ENCODE results near the gene USP1.

Gene USP1

GRCh38 chr1:62426237-62426636 is 10.6 kb upstream of the USP1 start:
- DNase-seq (ENCODE audit: low read depth): no peak

DNA sequence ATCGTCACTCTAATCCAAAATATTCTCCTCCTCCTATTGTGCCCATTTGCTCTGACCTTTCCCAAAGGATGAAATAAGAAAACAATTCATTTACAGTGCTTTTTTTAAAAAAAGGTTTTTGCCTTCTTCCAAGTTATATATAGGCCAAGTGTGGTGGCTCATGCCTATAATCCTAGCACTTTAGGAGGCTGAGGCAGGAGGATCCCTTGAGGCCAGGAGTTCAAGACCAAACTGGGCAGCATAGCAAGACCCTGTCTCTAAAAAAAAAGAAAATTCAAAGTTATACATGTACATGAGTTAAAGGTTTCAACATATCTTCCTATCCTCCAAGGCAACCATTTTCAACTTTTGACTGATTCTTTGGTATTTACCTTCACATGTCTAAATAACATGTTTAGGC is 10.1 kb upstream of the USP1 start:
- no peak for DNase-seq (ENCODE audit: low read depth)

DNA sequence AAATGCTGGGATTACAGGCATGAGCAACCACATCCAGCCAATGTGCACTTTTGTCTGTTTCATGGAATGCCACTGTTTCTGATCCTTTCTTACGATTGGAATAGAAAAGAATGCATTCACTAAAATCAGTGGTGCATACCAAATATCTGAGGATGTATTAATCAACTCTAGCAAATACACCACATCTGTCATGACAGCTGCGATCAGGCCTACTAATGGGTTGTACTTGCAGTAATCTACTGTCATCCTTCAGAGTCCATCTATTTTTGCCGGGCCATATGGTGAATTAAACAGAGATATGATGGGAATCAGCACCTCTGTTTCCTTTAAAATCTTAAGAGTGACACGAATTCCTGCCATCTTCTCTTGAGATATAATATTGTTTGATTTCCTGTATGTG is 8.5 kb upstream of the USP1 start:
- DNase-seq (ENCODE audit: low read depth): no peak

DNA sequence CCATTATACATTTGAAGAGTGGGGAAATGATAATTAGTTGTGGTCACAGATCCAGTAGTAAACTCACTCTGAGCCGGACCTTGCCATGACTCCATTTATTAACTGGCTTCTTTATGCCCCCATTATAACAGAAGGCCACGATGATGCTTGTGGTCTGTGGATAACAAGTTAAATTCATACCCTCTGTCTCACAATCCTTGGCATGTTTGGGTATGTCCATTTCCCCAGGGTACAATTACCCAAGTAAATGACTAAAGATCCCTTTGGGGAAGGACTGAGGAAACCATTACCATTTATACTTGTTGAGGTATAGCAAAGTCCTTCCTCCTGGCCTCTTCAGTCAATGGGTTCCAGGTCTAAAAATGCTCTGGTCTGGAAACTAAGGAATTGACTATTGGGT is 7.3 kb upstream of the USP1 start:
- DNase-seq (ENCODE audit: low read depth): no peak

- no peak for DNase-seq (ENCODE audit: low read depth)
These were observed 2.8 kb upstream of the USP1 start for GRCh38 chr1:62433861-62434617.

GRCh38 chr1:62434618-62435001 is 2.2 kb upstream of the USP1 start:
- DNase-seq (ENCODE audit: low read depth): no peak

DNA sequence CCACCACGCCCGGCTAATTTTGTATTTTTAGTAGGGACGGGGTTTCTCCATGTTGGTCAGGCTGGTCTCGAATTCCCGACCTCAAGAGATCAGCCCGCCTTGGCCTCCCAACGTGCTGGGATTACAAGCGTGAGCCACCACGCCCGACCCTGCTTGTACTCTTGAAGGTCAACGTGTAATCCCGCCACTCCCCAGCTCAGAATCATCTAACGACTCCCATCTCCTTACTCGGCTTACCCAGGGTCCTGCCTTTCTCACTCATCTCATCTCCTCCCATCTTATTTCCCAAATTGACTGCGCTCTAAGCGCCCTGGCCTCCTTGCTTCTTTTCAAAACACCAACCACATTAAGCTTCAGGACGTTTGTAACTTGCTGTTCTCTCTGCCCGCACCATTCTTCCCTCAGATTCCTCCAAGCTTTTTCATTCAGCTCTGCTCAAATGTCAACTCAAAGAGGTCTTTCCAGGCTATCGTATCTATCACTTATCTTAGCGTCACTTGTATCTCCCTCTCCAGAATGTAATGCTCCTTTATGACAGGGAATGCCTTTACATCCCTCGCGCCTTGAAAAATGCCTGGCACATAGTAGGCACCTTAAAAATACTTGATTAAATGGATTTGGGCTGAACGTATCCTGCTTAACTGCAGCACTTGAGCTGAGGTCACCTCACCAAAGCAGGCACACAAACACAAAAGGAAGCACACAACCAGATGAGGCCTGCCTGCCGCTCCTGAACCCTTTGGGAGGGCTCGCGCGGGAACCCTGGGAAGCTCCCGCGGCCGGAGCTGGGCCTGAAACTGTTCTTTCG is 1.4 kb upstream of the USP1 start:
- no peak for DNase-seq (ENCODE audit: low read depth)

DNA sequence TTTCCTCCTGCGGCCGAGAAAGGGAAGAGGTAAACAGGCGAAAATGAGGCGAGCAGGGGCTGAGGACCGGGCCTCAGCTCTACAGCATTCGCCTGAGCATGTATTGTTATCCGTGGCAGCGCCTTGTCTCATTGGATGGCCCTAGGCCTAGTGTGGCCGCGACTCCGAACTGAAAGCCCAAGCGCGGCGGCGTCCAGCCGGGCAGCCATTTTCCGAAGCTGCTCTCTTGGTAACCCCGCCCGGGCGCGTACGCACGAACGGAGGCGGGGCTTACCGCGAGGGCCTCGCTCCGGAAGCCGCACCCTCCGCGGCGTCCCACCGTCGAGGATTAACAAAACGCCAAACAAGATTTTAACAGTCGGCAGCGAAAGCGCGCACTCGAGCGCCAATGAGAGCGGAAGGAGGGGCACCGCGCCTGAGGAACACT is 797 bp upstream of the USP1 start:
- DNase-seq (ENCODE audit: low read depth): no peak

DNA sequence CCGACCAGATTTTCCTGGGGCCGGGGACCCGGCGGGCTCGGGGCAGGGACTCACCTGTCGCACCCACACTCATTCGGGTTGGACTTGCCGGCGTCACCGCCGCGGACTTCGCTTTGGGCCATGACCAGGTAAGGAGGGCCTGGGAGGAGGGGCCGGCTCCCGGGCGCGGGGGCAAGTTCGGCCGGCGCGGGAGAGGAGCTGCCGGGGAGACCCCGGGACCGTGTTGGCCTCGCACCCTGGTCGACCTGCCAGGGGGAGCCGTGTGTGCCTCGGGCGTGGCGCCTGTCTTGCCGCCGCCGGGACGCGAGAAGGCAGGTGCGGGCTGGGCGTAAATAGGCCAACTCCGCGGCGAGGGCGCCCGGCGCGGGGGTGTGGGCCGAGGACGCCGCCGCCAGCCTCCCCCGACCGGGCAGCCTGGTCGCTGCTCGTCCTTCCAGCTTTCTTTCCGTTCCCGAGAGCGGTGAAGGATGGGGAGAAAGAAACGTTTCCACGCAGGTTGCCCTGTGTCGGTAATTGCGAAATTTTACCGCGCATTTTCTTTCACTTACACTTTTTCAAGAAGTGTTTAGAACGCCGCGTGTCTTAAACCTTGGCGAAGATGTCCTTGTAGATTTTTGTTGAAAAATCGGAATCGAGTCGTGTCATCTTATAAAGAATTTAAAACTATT is 558 bp downstream of the USP1 start:
- DNase-seq (ENCODE audit: low read depth): no peak

- DNase-seq (ENCODE audit: low read depth): no peak
These were observed 1.3 kb downstream of the USP1 start for GRCh38 chr1:62438163-62438562.

DNA sequence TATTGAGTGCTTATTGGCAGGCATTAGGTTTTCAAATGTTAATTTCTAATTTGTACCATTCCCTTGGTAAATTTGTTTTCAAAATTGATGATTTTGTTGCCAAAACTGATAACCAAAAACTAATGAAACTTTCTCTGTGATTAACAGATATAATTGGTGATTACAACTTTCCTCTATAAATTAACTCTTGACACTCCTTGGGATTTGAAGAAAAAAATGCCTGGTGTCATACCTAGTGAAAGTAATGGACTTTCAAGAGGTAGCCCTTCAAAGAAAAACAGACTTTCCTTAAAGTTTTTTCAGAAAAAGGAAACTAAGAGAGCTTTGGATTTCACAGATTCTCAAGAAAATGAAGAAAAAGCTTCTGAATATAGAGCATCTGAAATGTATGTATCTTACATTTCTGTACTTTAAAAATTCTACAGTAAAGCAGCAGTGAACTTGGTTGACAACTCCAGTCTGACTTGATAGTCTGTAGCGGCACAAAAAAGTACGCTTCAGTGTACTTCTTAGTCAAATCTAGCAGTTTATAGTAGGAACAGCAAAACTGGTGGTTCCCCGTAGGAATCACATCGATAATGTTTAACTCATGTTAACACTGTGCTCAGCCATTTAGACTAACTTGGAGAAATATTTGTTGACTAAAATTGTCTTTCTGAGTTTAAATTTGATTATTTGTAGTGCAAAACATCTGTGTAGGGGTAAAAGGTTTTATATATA is 3.0 kb downstream of the USP1 start:
- no peak for DNase-seq (ENCODE audit: low read depth)

GRCh38 chr1:62444701-62445100 is 7.9 kb downstream of the USP1 start:
- no peak for DNase-seq (ENCODE audit: low read depth)

- no peak for DNase-seq (ENCODE audit: low read depth)
These were observed 11.5 kb downstream of the USP1 start for GRCh38 chr1:62448221-62448933.

DNA sequence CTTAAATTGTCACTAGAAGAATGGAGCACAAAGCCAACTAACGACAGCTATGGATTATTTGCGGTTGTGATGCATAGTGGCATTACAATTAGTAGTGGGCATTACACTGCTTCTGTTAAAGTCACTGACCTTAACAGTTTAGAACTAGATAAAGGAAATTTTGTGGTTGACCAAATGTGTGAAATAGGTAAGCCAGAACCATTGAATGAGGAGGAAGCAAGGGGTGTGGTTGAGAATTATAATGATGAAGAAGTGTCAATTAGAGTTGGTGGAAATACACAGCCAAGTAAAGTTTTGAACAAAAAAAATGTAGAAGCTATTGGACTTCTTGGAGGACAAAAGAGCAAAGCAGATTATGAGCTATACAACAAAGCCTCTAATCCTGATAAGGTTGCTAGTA is 13.5 kb downstream of the USP1 start:
- DNase-seq (ENCODE audit: low read depth): no peak

GRCh38 chr1:62452951-62453350 is 16.1 kb downstream of the USP1 start:
- no peak for DNase-seq (ENCODE audit: low read depth)

- no peak for DNase-seq (ENCODE audit: low read depth)
These were observed 21.1 kb downstream of the USP1 start for GRCh38 chr1:62457955-62458354.

- DNase-seq (ENCODE audit: low read depth): no peak
These were observed 25.5 kb downstream of the USP1 start for GRCh38 chr1:62462370-62462769.

- no peak for DNase-seq (ENCODE audit: low read depth)
These were observed 30.2 kb downstream of the USP1 start for GRCh38 chr1:62467092-62467491.

GRCh38 chr1:62476525-62477219 is 39.8 kb downstream of the USP1 start:
- no peak for DNase-seq (ENCODE audit: low read depth)

DNA sequence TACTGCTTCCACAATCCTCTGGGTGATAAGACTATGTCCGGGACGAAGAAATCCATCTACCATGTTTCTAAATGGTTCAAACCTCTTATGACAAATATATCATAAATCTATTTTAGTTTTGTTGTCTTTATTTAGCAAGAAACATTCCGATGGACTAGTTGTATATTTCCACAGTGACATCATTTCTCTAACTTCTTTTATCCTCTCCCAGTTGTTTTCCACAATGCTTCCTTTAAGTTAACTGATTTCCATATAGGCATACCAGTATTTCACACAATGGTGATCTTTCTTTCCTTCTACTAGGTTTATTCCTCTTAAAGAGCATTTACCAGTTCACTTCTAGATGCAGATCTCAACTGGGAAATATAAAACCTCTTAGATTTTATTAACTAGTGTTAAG is 44.8 kb downstream of the USP1 start:
- no peak for DNase-seq (ENCODE audit: low read depth)

GRCh38 chr1:62484824-62485468 is 48.1 kb downstream of the USP1 start:
- no peak for DNase-seq (ENCODE audit: low read depth)
